Natural killer cell (primary cell): ENCODE data around the gene FMO5. TPM values are rescaled to one million over a fixed set of nuclear protein-coding genes. Genes with fewer than 3 reads are reported as not detected.

Source experiments
- ATAC-seq, 3 donors: fragments of 150-1000 bp in 2 of 3; fragments of 200-7000 bp in 1 of 3; cut with Tn5 transposase; 1 replicate in 1 of 3; 2 replicates in 2 of 3; pipeline ENCODE4 v1.10.0; 2021; ENCODE audit warnings: mild to moderate bottlenecking in 2 of 3, moderate library complexity in 2 of 3
- DNase-seq, 2 donors: peaks; one replicate each; pipeline versions ENCODE4 v3.0.0 to v3.0.0-alpha.2; 2013 to 2021; ENCODE audit warnings: mixed read lengths in 1 of 2
- H3K27ac ChIP-seq: one replicate; pipeline ENCODE4 v1.5.1; 2013; ENCODE audit warnings: mild to moderate bottlenecking, low read length
- H3K27me3 ChIP-seq: one replicate; pipeline ENCODE4 v1.6.1; 2013; ENCODE audit warnings: low read length; ENCODE audit not compliant: control insufficient read depth, insufficient read depth
- H3K36me3 ChIP-seq: one replicate; pipeline ENCODE4 v1.6.1; 2013; ENCODE audit warnings: low read length; ENCODE audit not compliant: control insufficient read depth, insufficient read depth
- H3K4me1 ChIP-seq: one replicate; pipeline ENCODE4 v1.6.1; 2013; ENCODE audit warnings: low read length; ENCODE audit not compliant: control insufficient read depth, insufficient read depth
- H3K4me3 ChIP-seq: one replicate; pipeline ENCODE4 v1.5.1; 2013; ENCODE audit warnings: low read length
- H3K9me3 ChIP-seq: one replicate; pipeline ENCODE4 v1.6.1; 2013; ENCODE audit warnings: low read length; ENCODE audit not compliant: control insufficient read depth, insufficient read depth
- H3K27ac Mint-ChIP-seq, 2 donors: one replicate each; pipeline ENCODE4 v1.8.0; 2022; ENCODE audit warnings: mild to moderate bottlenecking in 2 of 2, mixed read lengths in 2 of 2, moderate library complexity in 1 of 2
- H3K27me3 Mint-ChIP-seq, 2 donors: one replicate each; pipeline ENCODE4 v1.8.0; 2022; ENCODE audit warnings: low read depth in 2 of 2, mixed read lengths in 2 of 2
- H3K36me3 Mint-ChIP-seq: one replicate; pipeline ENCODE4 v1.8.0; 2022; ENCODE audit warnings: mixed read lengths
- H3K4me1 Mint-ChIP-seq, 2 donors: one replicate each; pipeline ENCODE4 v1.8.0; 2022; ENCODE audit warnings: mixed read lengths in 2 of 2
- H3K4me3 Mint-ChIP-seq: one replicate; pipeline ENCODE4 v1.8.0; 2022; ENCODE audit warnings: mild to moderate bottlenecking, moderate library complexity, mixed read lengths
- H3K9me3 Mint-ChIP-seq, 2 donors: one replicate each; pipeline ENCODE4 v1.8.0; 2022; ENCODE audit warnings: mixed read lengths in 2 of 2
- CTCF ChIP-seq: fragments of 200-600 bp; IDR thresholded peaks from one replicate; pipeline ENCODE4 v1.8.0; 2022; ENCODE audit warnings: antibody characterized with exemption
- WGBS: methylation state at CpG from one replicate; pipeline ENCODE4 v1.1.7; 2013; ENCODE audit warnings: missing lambda C conversion rate; ENCODE audit not compliant: insufficient coverage; 5-methylcytosine and 5-hydroxymethylcytosine counted together
- intact Hi-C: fragments of 100-400 bp; cut with micrococcal nuclease; formaldehyde crosslinking; loops from one replicate; pipeline ENCODE4 v1.14.2; 2022
- total RNA-seq, 4 donors: library from RNA; stranded (reverse); fragments of 120-200 nt in 1 of 4; gene quantifications; one replicate each; pipeline versions ENCODE4 v1.2.3 to v1.2.4, GENCODE V29; 2013 to 2022

The FMO5 gene
- total RNA-seq, 3 donors from 2014 or later (not counting 1 experiment from before 2014, with no cell fraction given) = 5.8 to 6.0 (median 6.0) TPM

DNA sequence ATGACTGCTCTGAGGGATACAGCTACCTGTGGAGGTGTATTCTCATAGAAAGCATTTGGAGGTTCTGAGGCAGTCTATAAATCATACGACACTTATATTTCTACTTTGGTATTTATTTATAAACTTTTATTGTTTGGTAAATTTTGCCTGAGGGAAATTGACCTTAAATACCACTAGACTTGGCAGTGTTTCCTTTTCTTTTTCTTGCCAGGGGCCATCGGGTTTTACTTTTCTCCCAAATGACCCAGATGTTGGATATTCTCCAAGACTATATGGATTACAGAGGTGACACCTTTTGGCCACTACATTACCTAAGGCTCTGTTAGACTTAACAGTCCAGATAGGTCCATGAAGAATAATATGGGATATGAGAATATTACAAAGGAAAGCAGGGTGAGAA lies 45.6 kb upstream of the FMO5 start:
- no peaks in the 10 kb centered on the region for H3K27me3 ChIP-seq
- TF ChIP-seq CTCF = no peak
- no peak for ATAC-seq
- no peaks in the 10 kb centered on the region for H3K27me3 Mint-ChIP-seq
- intact Hi-C loops = loop anchor here (5.0 kb wide), 2 partner anchors 122 to 357 kb away; no protein-coding TSS in a partner anchor
- no peak overlapping the region for H3K27ac Mint-ChIP-seq
- no peak overlapping the region for H3K4me3 Mint-ChIP-seq
- no peaks in the 10 kb centered on the region for H3K4me1 ChIP-seq
- H3K9me3 ChIP-seq = no peaks in the 10 kb centered on the region
- no peaks in the 10 kb centered on the region for H3K9me3 Mint-ChIP-seq
- H3K36me3 ChIP-seq = peaks cover 54% of the 10 kb centered on the region
- H3K36me3 Mint-ChIP-seq = peaks cover 30% of the 10 kb centered on the region
- 92% methylated on average over 1 of the region's 2 CpGs for WGBS
- H3K4me3 ChIP-seq = no peak overlapping the region
- peaks cover 4 to 5% of the 10 kb centered on the region in 2 donors for H3K4me1 Mint-ChIP-seq
- no peak for DNase-seq
- no peak overlapping the region for H3K27ac ChIP-seq

- no peak for TF ChIP-seq CTCF
- intact Hi-C loops = no loop called here
- Mint-ChIP-seq H3K27ac (no peak overlapping the region), H3K4me3 (no peak overlapping the region), H3K9me3 (no peaks in the 10 kb centered on the region), H3K27me3 (no peaks in the 10 kb centered on the region), H3K36me3 (peaks cover 28% of the 10 kb centered on the region), H3K4me1 (no peaks in the 10 kb centered on the region)
- Histone ChIP-seq H3K27me3 (no peaks in the 10 kb centered on the region), H3K9me3 (no peaks in the 10 kb centered on the region), H3K4me1 (no peaks in the 10 kb centered on the region), H3K4me3 (no peak overlapping the region), H3K36me3 (peaks cover 61% of the 10 kb centered on the region), H3K27ac (no peak overlapping the region)
- 100% methylated on average over 3 of the region's 4 CpGs for WGBS
- ATAC-seq = no peak
- no peak for DNase-seq
Observed at GRCh38 chr1:147267711-147268110, 42.6 kb upstream of the FMO5 start.

- no peaks in the 10 kb centered on the region for H3K4me1 Mint-ChIP-seq
- H3K36me3 Mint-ChIP-seq = peaks cover 28% of the 10 kb centered on the region
- ATAC-seq = no peak
- no peaks in the 10 kb centered on the region for H3K9me3 ChIP-seq
- peaks cover 60% of the 10 kb centered on the region for H3K36me3 ChIP-seq
- intact Hi-C loops = no loop called here
- no peaks in the 10 kb centered on the region for H3K9me3 Mint-ChIP-seq
- no peaks in the 10 kb centered on the region for H3K27me3 Mint-ChIP-seq
- no peak for TF ChIP-seq CTCF
- H3K27ac Mint-ChIP-seq = no peak overlapping the region
- no peaks in the 10 kb centered on the region for H3K4me1 ChIP-seq
- H3K4me3 Mint-ChIP-seq = no peak overlapping the region
- no peaks in the 10 kb centered on the region for H3K27me3 ChIP-seq
- H3K27ac ChIP-seq = no peak overlapping the region
- WGBS = 100% methylated on average over 5 of the region's 5 CpGs
- no peak for DNase-seq
- H3K4me3 ChIP-seq = no peak overlapping the region
Observed at GRCh38 chr1:147266381-147266780, 41.2 kb upstream of the FMO5 start.

- ATAC-seq (no peak), DNase-seq (no peak)
- no peaks in the 10 kb centered on the region for H3K9me3 ChIP-seq
- H3K4me1 ChIP-seq = no peaks in the 10 kb centered on the region
- H3K4me3 Mint-ChIP-seq = no peak overlapping the region
- H3K27me3 ChIP-seq = no peaks in the 10 kb centered on the region
- no peak overlapping the region for H3K27ac ChIP-seq
- no peak overlapping the region for H3K4me3 ChIP-seq
- H3K36me3 ChIP-seq = peaks cover 72% of the 10 kb centered on the region
- no peaks in the 10 kb centered on the region for H3K4me1 Mint-ChIP-seq
- TF ChIP-seq CTCF = no peak
- no peaks in the 10 kb centered on the region for H3K27me3 Mint-ChIP-seq
- H3K9me3 Mint-ChIP-seq = no peaks in the 10 kb centered on the region
- WGBS = 93% methylated on average over 1 of the region's 3 CpGs
- no peak overlapping the region for H3K27ac Mint-ChIP-seq
- intact Hi-C loops = no loop called here
- peaks cover 24% of the 10 kb centered on the region for H3K36me3 Mint-ChIP-seq
Observed at GRCh38 chr1:147264158-147264768, 39.1 kb upstream of the FMO5 start.
